Colonic mucosa (tissue), 4 donors: ENCODE measurements around the gene ARMC6. TPM values are rescaled to one million over a fixed set of nuclear protein-coding genes. Genes with fewer than 3 reads are reported as not detected.
"Not testable (repeated sequence)": the region's sequence is repeated elsewhere in the genome, so short reads cannot be mapped to it uniquely, and the experiment has no call there.

Source experiments
- DNase-seq: peaks from one replicate; pipeline ENCODE4 v3.0.0-alpha.2; 2020
- H3K27ac ChIP-seq: fragments of 200-600 bp; one replicate; pipeline ENCODE4 v1.8.0; 2021
- H3K27me3 ChIP-seq: fragments of 200-600 bp; one replicate; pipeline ENCODE4 v1.8.0; 2021
- H3K36me3 ChIP-seq: fragments of 200-600 bp; one replicate; pipeline ENCODE4 v1.8.0; 2021
- H3K4me1 ChIP-seq: fragments of 200-600 bp; one replicate; pipeline ENCODE4 v1.8.0; 2021; ENCODE audit warnings: mild to moderate bottlenecking
- H3K4me3 ChIP-seq: fragments of 200-600 bp; one replicate; pipeline ENCODE4 v1.8.0; 2021
- H3K9ac ChIP-seq, 2 donors: one replicate each; pipeline ENCODE4 v1.7.0; 2013; ENCODE audit warnings: control low read depth in 2 of 2, low read depth in 2 of 2, low read length in 2 of 2
- H3K9me3 ChIP-seq: fragments of 200-600 bp; one replicate; pipeline ENCODE4 v1.8.0; 2021
- CTCF ChIP-seq: fragments of 200-600 bp; IDR thresholded peaks from one replicate; pipeline ENCODE4 v1.8.0; 2022; ENCODE audit warnings: antibody characterized with exemption, mild to moderate bottlenecking
- intact Hi-C: fragments of 100-400 bp; cut with DNase I; formaldehyde crosslinking; loops from one replicate; pipeline ENCODE4 v1.14.1; 2022
- total RNA-seq, 2 donors: library from RNA; stranded (reverse); fragmentation: NEBNext Ultra II Directional in 1 of 2; extraction: Animal tissue kit (Norgen Biotek cat#: 25700) in 1 of 2; gene quantifications; one replicate each; pipeline ENCODE4 v1.2.1, GENCODE V29; 2021
- donor health status: healthy.
- donor health status: DM: no; HTN: no; CAD: no.
- donor health status: DM: no; HTN: no; CAD: no.

ARMC6 gene
- total RNA-seq, 2 donors from 2014 or later, result 15.0 to 29.4 TPM

GRCh38 chr19:19105365-19106055 is 72.1 kb downstream of the ARMC6 start:
- intact Hi-C loops, result no loop called here
- Histone ChIP-seq H3K4me3 (peak overlapping the region; percentile 29), H3K27me3 (no peaks in the 10 kb centered on the region), H3K4me1 (no peaks in the 10 kb centered on the region), H3K27ac (no peak overlapping the region), H3K9me3 (no peaks in the 10 kb centered on the region), H3K9ac (peak overlapping the region in 1 of 2 donors; percentile 38), H3K36me3 (no peaks in the 10 kb centered on the region)
- DNase-seq, result peak; percentile 74
- no peak for TF ChIP-seq CTCF

GRCh38 chr19:19106056-19106551 is 72.7 kb downstream of the ARMC6 start:
- H3K4me1 ChIP-seq, result no peaks in the 10 kb centered on the region
- H3K27ac ChIP-seq, result no peak overlapping the region
- no peaks in the 10 kb centered on the region for H3K9me3 ChIP-seq
- H3K9ac ChIP-seq, result no peak overlapping the region
- H3K4me3 ChIP-seq, result peak overlapping the region; percentile 27
- H3K36me3 ChIP-seq, result no peaks in the 10 kb centered on the region
- no peaks in the 10 kb centered on the region for H3K27me3 ChIP-seq
- peak; percentile 39 for DNase-seq
- no peak for TF ChIP-seq CTCF
- intact Hi-C loops, result no loop called here

- H3K27ac ChIP-seq, H3K36me3 ChIP-seq, DNase-seq, H3K27me3 ChIP-seq, H3K9me3 ChIP-seq, H3K4me3 ChIP-seq, H3K4me1 ChIP-seq, H3K9ac ChIP-seq, intact Hi-C loops: not testable (repeated sequence)
Observed at GRCh38 chr19:19106938-19107337, 73.5 kb downstream of the ARMC6 start.

- no peak for TF ChIP-seq CTCF
- no peak overlapping the region for H3K27ac ChIP-seq
- no peaks in the 10 kb centered on the region for H3K9me3 ChIP-seq
- DNase-seq, result no peak
- no peaks in the 10 kb centered on the region for H3K27me3 ChIP-seq
- no peaks in the 10 kb centered on the region for H3K4me1 ChIP-seq
- H3K9ac ChIP-seq, result no peak overlapping the region
- intact Hi-C loops, result no loop called here
- no peak overlapping the region for H3K4me3 ChIP-seq
- no peaks in the 10 kb centered on the region for H3K36me3 ChIP-seq
Observed at GRCh38 chr19:19107654-19108053, 74.3 kb downstream of the ARMC6 start.

Other genes starting within 250 kb of the ARMC6 start
- gene COMP, start 242.3 kb upstream of the ARMC6 start, total RNA-seq, result under 1 TPM in 1 of 2 donors, not detected in 1; 0.13 TPM
- gene UPF1, start 201.6 kb upstream of the ARMC6 start, total RNA-seq, result 100 to 1,000 TPM in 1 of 2 donors, 10 to 100 TPM in 1; 77.5 to 113 TPM
- gene CERS1, start 137.4 kb upstream of the ARMC6 start, total RNA-seq, result under 1 TPM; 0.15 to 0.58 TPM
- 100 to 1,000 TPM; 218 to 295 TPM for gene COPE, start 114.2 kb upstream of the ARMC6 start, total RNA-seq
- 10 to 100 TPM; 31.1 to 57.8 TPM for gene DDX49, start 113.9 kb upstream of the ARMC6 start, total RNA-seq
- gene HOMER3, start 92.4 kb upstream of the ARMC6 start, total RNA-seq, result 1 to 10 TPM; 1.9 to 5.3 TPM
- 10 to 100 TPM; 44.1 to 55.3 TPM for gene SUGP2, start 86 bp upstream of the ARMC6 start, total RNA-seq
- 1 to 10 TPM; 3.7 to 7.9 TPM for gene SLC25A42, start 30.4 kb downstream of the ARMC6 start, total RNA-seq
- gene TMEM161A, start 104.9 kb downstream of the ARMC6 start, total RNA-seq, result 10 to 100 TPM; 17.6 to 33.6 TPM
- gene MEF2B, start 136.7 kb downstream of the ARMC6 start, total RNA-seq, result 1 to 10 TPM; 1.5 to 3.9 TPM
- gene BORCS8, start 158.5 kb downstream of the ARMC6 start, total RNA-seq, result 10 to 100 TPM; 27.8 to 27.9 TPM
- gene RFXANK, start 158.7 kb downstream of the ARMC6 start, total RNA-seq, result 10 to 100 TPM; 57.4 to 70.0 TPM
- gene NR2C2AP, start 169.8 kb downstream of the ARMC6 start, total RNA-seq, result 10 to 100 TPM in 1 of 2 donors, 1 to 10 TPM in 1; 8.1 to 29.5 TPM
- gene NCAN, start 178.4 kb downstream of the ARMC6 start, total RNA-seq, result under 1 TPM in 1 of 2 donors, not detected in 1; 0.05 TPM
- 10 to 100 TPM in 1 of 2 donors, 1 to 10 TPM in 1; 3.3 to 11.7 TPM for gene TM6SF2, start 239.7 kb downstream of the ARMC6 start, total RNA-seq